H9 (cell line): ENCODE measurements around the gene GRIK1. TPM values are rescaled to one million over a fixed set of nuclear protein-coding genes. Genes with fewer than 3 reads are reported as not detected.

Experiments used
- DNase-seq: peaks from one replicate; pipeline ENCODE4 v3.0.0-alpha.2; 2017
- H2AFZ ChIP-seq: one replicate; pipeline ENCODE4 v1.6.1; 2013; ENCODE audit warnings: mild to moderate bottlenecking, low read length, control low read depth, moderate library complexity
- H2AK5ac ChIP-seq: 2 replicates; pipeline ENCODE4 v1.6.1; 2013; ENCODE audit warnings: low read length, control low read depth, mixed read lengths; ENCODE audit not compliant: insufficient read length
- H2BK120ac ChIP-seq: one replicate; pipeline ENCODE4 v1.6.1; 2013; ENCODE audit warnings: low read depth, mild to moderate bottlenecking, low read length, control low read depth, inconsistent platforms; ENCODE audit not compliant: poor library complexity, severe bottlenecking
- H2BK12ac ChIP-seq: 2 replicates; pipeline ENCODE4 v1.6.1; 2013; ENCODE audit warnings: low read length, control low read depth, mixed read lengths, low read depth; ENCODE audit not compliant: insufficient read length
- H2BK15ac ChIP-seq: 2 replicates; pipeline ENCODE4 v1.6.1; 2013; ENCODE audit warnings: low read depth, low read length, control low read depth
- H2BK20ac ChIP-seq: one replicate; pipeline ENCODE4 v1.6.1; 2013; ENCODE audit warnings: low read depth, mild to moderate bottlenecking, low read length, control low read depth, inconsistent platforms; ENCODE audit not compliant: poor library complexity, severe bottlenecking
- H2BK5ac ChIP-seq: 2 replicates; pipeline ENCODE4 v1.6.1; 2013; ENCODE audit warnings: low read length, control low read depth, mixed read lengths; ENCODE audit not compliant: insufficient read length
- H3K14ac ChIP-seq: 2 replicates; pipeline ENCODE4 v1.6.1; 2013; ENCODE audit warnings: low read length, control low read depth; ENCODE audit not compliant: insufficient read depth
- H3K18ac ChIP-seq: 2 replicates; pipeline ENCODE4 v1.6.1; 2013; ENCODE audit warnings: low read depth, mild to moderate bottlenecking, mixed read lengths, low read length, control low read depth; ENCODE audit not compliant: insufficient read length
- H3K23ac ChIP-seq: 2 replicates; pipeline ENCODE4 v1.6.1; 2013; ENCODE audit warnings: low read length, control low read depth, mixed read lengths, low read depth; ENCODE audit not compliant: insufficient read length
- H3K23me2 ChIP-seq: 2 replicates; pipeline ENCODE4 v1.6.1; 2013; ENCODE audit warnings: low read depth, mild to moderate bottlenecking, mixed read lengths, low read length, control low read depth; ENCODE audit not compliant: insufficient read length, poor library complexity, severe bottlenecking
- H3K27ac ChIP-seq: 2 replicates; pipeline ENCODE4 v1.5.1; 2013; ENCODE audit warnings: low read length, control low read depth, mixed read lengths, low read depth; ENCODE audit not compliant: insufficient read length
- H3K27me3 ChIP-seq: 2 replicates; pipeline ENCODE4 v1.6.1; 2013; ENCODE audit warnings: low read length, control low read depth, inconsistent platforms; ENCODE audit not compliant: insufficient read depth
- H3K4ac ChIP-seq: 2 replicates; pipeline ENCODE4 v1.6.1; 2013; ENCODE audit warnings: low read depth, mild to moderate bottlenecking, control low read depth, inconsistent platforms, low read length, moderate library complexity
- H3K4me1 ChIP-seq: 2 replicates; pipeline ENCODE4 v1.6.1; 2013; ENCODE audit warnings: low read length, control low read depth, inconsistent platforms; ENCODE audit not compliant: insufficient read depth
- H3K4me2 ChIP-seq: 2 replicates; pipeline ENCODE4 v1.6.1; 2013; ENCODE audit warnings: low read length, control low read depth, mixed read lengths; ENCODE audit not compliant: insufficient read length, insufficient read depth
- H3K56ac ChIP-seq: 2 replicates; pipeline ENCODE4 v1.6.1; 2013; ENCODE audit warnings: low read depth, mild to moderate bottlenecking, mixed read lengths, low read length, control low read depth; ENCODE audit not compliant: insufficient read length
- H3K79me1 ChIP-seq: 2 replicates; pipeline ENCODE4 v1.6.1; 2013; ENCODE audit warnings: low read depth, mild to moderate bottlenecking, moderate library complexity, low read length, control low read depth, inconsistent platforms; ENCODE audit not compliant: insufficient read depth, poor library complexity, severe bottlenecking
- H3K79me2 ChIP-seq: 2 replicates; pipeline ENCODE4 v1.6.1; 2013; ENCODE audit warnings: low read length, control low read depth, inconsistent platforms; ENCODE audit not compliant: insufficient read depth
- H3K9ac ChIP-seq: 2 replicates; pipeline ENCODE4 v1.6.1; 2013; ENCODE audit warnings: low read length, control low read depth, mixed read lengths; ENCODE audit not compliant: insufficient read length; ENCODE audit errors: extremely low read depth
- H3K9me3 ChIP-seq: one replicate; pipeline ENCODE4 v1.6.1; 2013; ENCODE audit warnings: low read depth, low read length, inconsistent platforms; ENCODE audit not compliant: control insufficient read depth
- H3T11ph ChIP-seq: one replicate; pipeline ENCODE4 v1.6.1; 2013; ENCODE audit warnings: mild to moderate bottlenecking, low read length, control low read depth, inconsistent platforms
- H4K20me1 ChIP-seq: one replicate; pipeline ENCODE4 v1.6.1; 2013; ENCODE audit not compliant: control insufficient read depth, insufficient read length, insufficient read depth
- H4K5ac ChIP-seq: 2 replicates; pipeline ENCODE4 v1.6.1; 2013; ENCODE audit warnings: low read depth, mild to moderate bottlenecking, mixed read lengths, low read length, control low read depth; ENCODE audit not compliant: insufficient read length
- H4K8ac ChIP-seq: replicated peaks from 2 replicates; pipeline ENCODE4 v1.6.1; 2013; ENCODE audit warnings: low read length, control low read depth, mixed read lengths, low read depth; ENCODE audit not compliant: insufficient read length
- H4K91ac ChIP-seq: 2 replicates; pipeline ENCODE4 v1.6.1; 2013; ENCODE audit warnings: low read depth, mild to moderate bottlenecking, moderate library complexity, mixed read lengths, low read length, control low read depth; ENCODE audit not compliant: insufficient read length
- H3K27ac Mint-ChIP-seq, 3 experiments: 2 replicates in 2 of 3; 3 replicates in 1 of 3; pipeline ENCODE4 v1.8.0; 2020 to 2021; ENCODE audit warnings: mixed read lengths in 3 of 3, mild to moderate bottlenecking in 1 of 3, moderate library complexity in 1 of 3
- H3K27me3 Mint-ChIP-seq: 2 replicates; pipeline ENCODE4 v1.8.0; 2021; ENCODE audit warnings: low read depth, mild to moderate bottlenecking, moderate library complexity, mixed read lengths
- H3K36me3 Mint-ChIP-seq, 3 experiments: 2 replicates in 2 of 3; 3 replicates in 1 of 3; pipeline ENCODE4 v1.8.0; 2020 to 2021; ENCODE audit warnings: low read depth in 3 of 3, mixed read lengths in 3 of 3; ENCODE audit not compliant: insufficient read depth in 1 of 3
- H3K4me1 Mint-ChIP-seq, 2 experiments: 2 replicates each; pipeline ENCODE4 v1.8.0; 2020; ENCODE audit warnings: mixed read lengths in 2 of 2
- H3K4me3 Mint-ChIP-seq, 2 experiments: 2 replicates in 1 of 2; 3 replicates in 1 of 2; pipeline ENCODE4 v1.8.0; 2020 to 2021; ENCODE audit warnings: mild to moderate bottlenecking in 2 of 2, mixed read lengths in 2 of 2, moderate library complexity in 1 of 2
- H3K9me3 Mint-ChIP-seq, 2 experiments: 2 replicates in 1 of 2; 3 replicates in 1 of 2; pipeline ENCODE4 v1.8.0; 2020; ENCODE audit warnings: mild to moderate bottlenecking in 2 of 2, mixed read lengths in 2 of 2, moderate library complexity in 1 of 2
- WGBS: extraction: QIAGEN DNeasy Blood & Tissue Kit; methylation state at CpG from one replicate; pipeline ENCODE4 v1.1.7; 2013; ENCODE audit warnings: missing lambda C conversion rate, low lambda C conversion rate, mixed read lengths; ENCODE audit not compliant: insufficient read length; ENCODE audit errors: extremely low coverage; 5-methylcytosine and 5-hydroxymethylcytosine counted together
- total RNA-seq: library from RNA; stranded (reverse); gene quantifications from 2 replicates; pipeline ENCODE4 v1.2.1, GENCODE V29; 2021
- TF ChIP-seq, protein P1 (sequence below): fragments of 200-600 bp; sonication (generic); conservative IDR thresholded peaks from 3 replicates; pipeline ENCODE4 v1.8.0; 2021; ENCODE audit warnings: antibody characterized with exemption, mild to moderate bottlenecking

GRIK1 gene
- total RNA-seq, 1 experiment from 2014 or later: not detected

DNA sequence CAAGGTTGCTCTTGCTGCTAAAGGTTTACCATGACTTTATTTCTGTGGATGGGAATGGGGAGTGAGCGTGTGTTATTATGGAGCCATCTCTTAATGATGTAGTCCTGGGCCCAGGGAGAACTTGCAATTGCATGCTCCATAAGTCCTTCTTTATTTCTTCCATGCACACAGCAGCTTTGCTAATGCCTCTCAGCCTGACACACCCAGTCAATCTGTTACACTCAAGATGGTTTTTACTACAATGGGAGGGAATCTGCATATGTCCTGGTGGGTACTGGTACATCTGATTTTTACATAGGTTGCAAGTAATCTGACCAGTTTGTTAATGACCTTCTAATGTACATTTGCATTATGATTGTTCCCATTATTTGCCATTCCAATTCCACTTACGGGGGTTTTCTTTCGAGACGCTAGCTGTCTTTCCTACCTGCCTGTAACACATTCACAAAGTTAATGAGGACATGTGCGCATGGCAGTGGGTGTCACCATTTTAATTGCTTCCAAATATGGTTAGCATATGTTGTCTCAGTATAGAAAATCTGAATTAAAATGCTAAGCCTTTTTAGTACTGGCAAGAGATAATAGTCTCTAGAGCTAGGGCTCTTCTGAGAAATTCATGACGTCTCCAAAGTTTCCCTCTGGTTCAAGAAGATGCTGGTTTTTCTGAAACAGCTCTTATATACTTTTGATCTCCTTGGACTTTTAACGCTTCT lies 188.2 kb downstream of the GRIK1 start:
- Histone ChIP-seq H3K56ac (no peak overlapping the region), H3K4me2 (no peak overlapping the region), H3K79me2 (no peaks in the 10 kb centered on the region), H2BK12ac (no peak overlapping the region), H4K20me1 (no peaks in the 10 kb centered on the region), H2BK20ac (no peak overlapping the region), H3K79me1 (no peaks in the 10 kb centered on the region), H3K23me2 (no peaks in the 10 kb centered on the region), H3T11ph (no peak overlapping the region), H2BK5ac (no peak overlapping the region), H2BK120ac (no peak overlapping the region), H3K4ac (no peak overlapping the region), H3K23ac (no peak overlapping the region), H3K18ac (no peak overlapping the region), H3K9me3 (no peaks in the 10 kb centered on the region), H2BK15ac (no peak overlapping the region), H3K9ac (no peak overlapping the region), H2AFZ (no peak overlapping the region), H4K8ac (no peak overlapping the region), H4K91ac (no peak overlapping the region), H3K27me3 (no peaks in the 10 kb centered on the region), H3K14ac (no peak overlapping the region), H2AK5ac (no peak overlapping the region), H4K5ac (no peak overlapping the region), H3K4me1 (no peaks in the 10 kb centered on the region; the same call in 1 of the 2 replicates), H3K27ac (no peak overlapping the region)
- Mint-ChIP-seq H3K4me1 (peaks cover 16 to 25% of the 10 kb centered on the region in 2 experiments), H3K4me3 (no peak overlapping the region), H3K36me3 (no peaks in the 10 kb centered on the region), H3K9me3 (no peaks in the 10 kb centered on the region; a peak in 1 of 5 replicates), H3K27me3 (no peaks in the 10 kb centered on the region), H3K27ac (peak overlapping the region in 1 of 3 experiments; percentile 14; a peak in 1 of 7 replicates)
- WGBS: no CpG with 5 or more reads among the region's 7 CpGs
- no peak for DNase-seq
- TF ChIP-seq, protein P1, sequence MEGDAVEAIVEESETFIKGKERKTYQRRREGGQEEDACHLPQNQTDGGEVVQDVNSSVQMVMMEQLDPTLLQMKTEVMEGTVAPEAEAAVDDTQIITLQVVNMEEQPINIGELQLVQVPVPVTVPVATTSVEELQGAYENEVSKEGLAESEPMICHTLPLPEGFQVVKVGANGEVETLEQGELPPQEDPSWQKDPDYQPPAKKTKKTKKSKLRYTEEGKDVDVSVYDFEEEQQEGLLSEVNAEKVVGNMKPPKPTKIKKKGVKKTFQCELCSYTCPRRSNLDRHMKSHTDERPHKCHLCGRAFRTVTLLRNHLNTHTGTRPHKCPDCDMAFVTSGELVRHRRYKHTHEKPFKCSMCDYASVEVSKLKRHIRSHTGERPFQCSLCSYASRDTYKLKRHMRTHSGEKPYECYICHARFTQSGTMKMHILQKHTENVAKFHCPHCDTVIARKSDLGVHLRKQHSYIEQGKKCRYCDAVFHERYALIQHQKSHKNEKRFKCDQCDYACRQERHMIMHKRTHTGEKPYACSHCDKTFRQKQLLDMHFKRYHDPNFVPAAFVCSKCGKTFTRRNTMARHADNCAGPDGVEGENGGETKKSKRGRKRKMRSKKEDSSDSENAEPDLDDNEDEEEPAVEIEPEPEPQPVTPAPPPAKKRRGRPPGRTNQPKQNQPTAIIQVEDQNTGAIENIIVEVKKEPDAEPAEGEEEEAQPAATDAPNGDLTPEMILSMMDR: no peak
